HL-60/S4 treated with retinoic acid at 250 ng/mL for 4 days and 3 days (cell line): ENCODE results near the gene UBALD2.

Source experiments
- in situ Hi-C: fragments of 300-500 bp; cut with MboI; formaldehyde crosslinking; loops from 2 replicates; pipeline ENCODE4 v1.7.0; 2022; ENCODE audit warnings: low sequenced_read_pairs

Gene UBALD2

GRCh38 chr17:76262732-76263344 is 2.3 kb upstream of the UBALD2 start:
- in situ Hi-C loops, result loop anchor here (10.0 kb wide), 2 partner anchors 48 to 118 kb away; partner anchors contain the start of gene FOXJ1

GRCh38 chr17:76263896-76264295 is 1.3 kb upstream of the UBALD2 start:
- in situ Hi-C loops, result loop anchor here (10.0 kb wide), 2 partner anchors 49 to 119 kb away; partner anchors contain the start of gene FOXJ1

DNA sequence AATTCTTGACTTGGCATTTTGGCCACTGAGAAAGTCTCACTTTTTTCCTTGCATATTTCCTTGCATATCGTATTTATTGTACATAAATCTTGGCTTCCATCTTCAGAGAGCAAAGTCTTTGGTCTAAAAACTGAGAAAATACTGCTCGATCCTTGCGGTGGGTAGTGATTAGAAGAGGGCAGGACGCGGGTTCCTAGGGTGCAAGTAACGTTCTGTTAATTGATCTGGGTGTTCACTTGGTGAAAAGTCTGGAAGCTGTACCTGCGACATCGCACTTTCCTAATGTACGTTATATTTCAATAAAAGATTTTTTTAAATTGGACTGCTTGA is 758 bp upstream of the UBALD2 start:
- in situ Hi-C loops, result loop anchor here (10.0 kb wide), 2 partner anchors 50 to 120 kb away; partner anchors contain the start of gene FOXJ1

GRCh38 chr17:76265624-76266243 is 586 bp downstream of the UBALD2 start:
- in situ Hi-C loops, result loop anchor here (10.0 kb wide), 2 partner anchors 51 to 121 kb away; partner anchors contain the start of gene FOXJ1

- in situ Hi-C loops, result loop anchor here (10.0 kb wide), 2 partner anchors 52 to 122 kb away; partner anchors contain the start of gene FOXJ1
Observed at GRCh38 chr17:76266244-76266938, 1.2 kb downstream of the UBALD2 start.

DNA sequence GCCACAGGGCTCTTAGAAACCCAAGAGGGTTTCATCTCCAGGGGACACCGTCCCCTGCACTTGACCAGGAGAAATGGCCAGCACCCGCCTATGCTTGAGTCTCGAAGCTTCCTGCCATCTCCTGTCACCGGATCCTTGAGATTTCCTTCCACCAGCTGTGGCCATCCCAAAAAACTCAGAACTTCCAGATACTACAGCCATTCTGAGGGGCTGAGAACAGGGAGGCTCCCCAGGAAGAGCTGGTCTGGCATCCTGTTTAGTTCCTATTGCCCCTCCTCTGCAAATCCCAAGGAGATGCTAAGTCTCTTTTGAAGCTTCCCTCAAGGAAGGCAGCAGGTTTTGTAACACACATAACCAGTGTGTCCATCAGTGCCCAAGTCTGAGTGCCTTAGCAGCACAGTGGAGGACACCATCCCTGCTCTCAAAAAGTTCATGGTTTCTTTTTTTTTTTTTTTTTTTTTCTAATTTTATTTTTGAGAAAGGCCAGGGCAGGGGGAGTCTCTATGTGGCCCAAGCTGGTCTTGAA is 2.0 kb downstream of the UBALD2 start:
- in situ Hi-C loops, result loop anchor here (10.0 kb wide), 2 partner anchors 52 to 122 kb away; partner anchors contain the start of gene FOXJ1

DNA sequence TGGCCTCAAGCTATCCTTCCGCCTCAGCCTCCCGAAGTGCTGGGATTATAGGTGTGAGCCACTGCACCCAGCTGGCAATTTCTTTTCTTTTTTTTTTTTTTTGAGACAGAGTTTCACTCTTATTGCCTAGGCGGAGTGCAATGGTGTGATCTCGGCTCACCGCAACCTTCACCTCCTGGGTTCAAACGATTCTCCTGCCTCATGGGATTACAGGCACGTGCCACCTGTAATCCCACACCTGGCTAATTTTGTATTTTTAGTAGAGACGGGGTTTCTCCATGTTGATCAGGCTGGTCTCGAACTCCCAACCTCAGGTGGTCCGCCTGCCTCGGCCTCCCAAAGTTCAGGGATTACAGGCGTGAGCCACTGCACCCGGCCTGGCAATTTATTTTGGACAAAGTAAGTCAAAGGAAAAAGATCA is 2.4 kb downstream of the UBALD2 start:
- in situ Hi-C loops, result loop anchor here (10.0 kb wide), 2 partner anchors 53 to 123 kb away; partner anchors contain the start of gene FOXJ1

DNA sequence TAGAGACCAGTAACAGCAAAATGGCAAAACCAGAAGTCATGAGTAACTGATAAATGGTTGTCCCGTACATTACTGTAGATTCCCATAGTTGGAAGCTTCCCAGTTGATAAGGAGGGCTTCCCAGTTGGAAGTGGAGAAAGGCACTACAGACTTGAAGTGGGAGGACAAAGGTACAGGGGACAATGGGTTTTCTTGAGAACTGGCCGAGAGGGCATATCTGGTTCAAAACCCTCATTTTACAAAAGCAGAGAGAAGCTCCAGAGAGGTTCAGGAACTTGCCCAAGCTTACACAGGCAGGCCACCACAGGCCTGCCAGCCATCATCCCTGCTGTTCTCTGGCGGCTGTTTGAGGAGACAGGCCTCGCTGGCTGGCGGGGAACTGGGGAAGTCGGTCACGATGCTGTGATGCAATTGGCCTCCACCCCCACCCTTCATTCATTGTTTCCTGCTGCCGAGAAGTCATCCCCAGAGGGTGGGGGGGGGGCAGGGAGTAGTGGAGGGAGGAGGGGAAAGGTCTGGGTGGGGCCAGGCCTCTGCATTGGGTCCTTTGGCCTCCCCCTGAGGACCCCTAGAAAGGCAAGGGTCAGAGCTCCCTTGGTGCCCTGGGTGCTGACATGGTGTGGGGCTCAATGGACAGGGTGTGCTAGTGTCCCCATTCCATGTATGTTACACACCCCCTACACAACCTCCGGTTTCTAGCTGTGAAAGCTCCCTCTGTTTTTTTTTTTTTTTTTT is 3.0 kb downstream of the UBALD2 start:
- in situ Hi-C loops, result loop anchor here (10.0 kb wide), 2 partner anchors 53 to 123 kb away; partner anchors contain the start of gene FOXJ1

- in situ Hi-C loops, result loop anchor here (10.0 kb wide), 2 partner anchors 54 to 124 kb away; partner anchors contain the start of gene FOXJ1
Observed at GRCh38 chr17:76268991-76269981, 4.1 kb downstream of the UBALD2 start.

- in situ Hi-C loops, result no loop called here
Observed at GRCh38 chr17:76270127-76270592, 5.0 kb downstream of the UBALD2 start.

- in situ Hi-C loops, result no loop called here
Observed at GRCh38 chr17:76270770-76271668, 5.9 kb downstream of the UBALD2 start.

GRCh38 chr17:76271669-76272540 is 6.8 kb downstream of the UBALD2 start:
- in situ Hi-C loops, result no loop called here

DNA sequence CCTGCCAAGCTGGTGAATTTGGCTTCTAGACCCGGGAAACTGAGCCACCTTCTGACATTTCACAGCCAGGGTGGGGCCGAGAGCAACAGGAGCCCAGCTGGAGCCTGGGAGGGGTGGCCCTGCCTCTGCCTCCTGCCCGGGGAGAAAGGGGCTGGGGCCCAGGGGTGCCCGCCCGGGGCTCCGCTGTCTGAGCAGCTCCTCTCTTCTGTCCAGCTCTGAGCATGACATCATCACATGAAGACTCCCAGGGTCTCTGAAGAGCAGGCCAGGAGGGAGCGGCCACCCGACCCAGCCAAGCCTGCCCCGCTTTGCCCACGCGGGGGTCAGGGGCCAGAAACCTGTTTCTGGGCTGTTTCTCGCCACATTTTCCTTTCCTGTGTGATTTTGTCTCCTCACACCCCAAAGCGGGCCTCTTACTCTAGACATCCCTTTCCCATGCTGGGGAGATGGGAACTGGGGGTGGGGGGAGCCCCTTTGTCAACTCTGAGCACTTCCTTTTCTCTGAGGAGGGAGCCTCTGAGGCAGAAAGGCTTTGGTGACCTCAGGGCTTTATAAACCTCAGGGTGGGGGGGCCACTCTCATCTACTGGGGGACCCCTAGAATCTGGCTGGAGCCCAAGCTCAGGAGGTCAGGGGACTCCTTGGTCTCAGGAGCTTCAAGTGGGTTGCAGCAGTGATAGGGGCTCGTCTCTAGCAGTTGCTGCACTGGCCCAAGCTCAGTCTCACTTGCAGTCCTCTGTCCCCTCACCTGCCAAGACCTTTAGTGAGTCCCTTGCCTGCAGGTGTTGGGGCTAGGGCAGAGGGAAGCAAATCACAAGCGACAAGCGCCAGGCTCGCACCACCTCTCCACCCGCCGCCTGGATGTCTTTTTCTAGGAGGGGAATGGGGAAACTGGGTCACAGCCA is 7.6 kb downstream of the UBALD2 start:
- in situ Hi-C loops, result no loop called here

- in situ Hi-C loops, result no loop called here
Observed at GRCh38 chr17:76273445-76274111, 8.4 kb downstream of the UBALD2 start.

DNA sequence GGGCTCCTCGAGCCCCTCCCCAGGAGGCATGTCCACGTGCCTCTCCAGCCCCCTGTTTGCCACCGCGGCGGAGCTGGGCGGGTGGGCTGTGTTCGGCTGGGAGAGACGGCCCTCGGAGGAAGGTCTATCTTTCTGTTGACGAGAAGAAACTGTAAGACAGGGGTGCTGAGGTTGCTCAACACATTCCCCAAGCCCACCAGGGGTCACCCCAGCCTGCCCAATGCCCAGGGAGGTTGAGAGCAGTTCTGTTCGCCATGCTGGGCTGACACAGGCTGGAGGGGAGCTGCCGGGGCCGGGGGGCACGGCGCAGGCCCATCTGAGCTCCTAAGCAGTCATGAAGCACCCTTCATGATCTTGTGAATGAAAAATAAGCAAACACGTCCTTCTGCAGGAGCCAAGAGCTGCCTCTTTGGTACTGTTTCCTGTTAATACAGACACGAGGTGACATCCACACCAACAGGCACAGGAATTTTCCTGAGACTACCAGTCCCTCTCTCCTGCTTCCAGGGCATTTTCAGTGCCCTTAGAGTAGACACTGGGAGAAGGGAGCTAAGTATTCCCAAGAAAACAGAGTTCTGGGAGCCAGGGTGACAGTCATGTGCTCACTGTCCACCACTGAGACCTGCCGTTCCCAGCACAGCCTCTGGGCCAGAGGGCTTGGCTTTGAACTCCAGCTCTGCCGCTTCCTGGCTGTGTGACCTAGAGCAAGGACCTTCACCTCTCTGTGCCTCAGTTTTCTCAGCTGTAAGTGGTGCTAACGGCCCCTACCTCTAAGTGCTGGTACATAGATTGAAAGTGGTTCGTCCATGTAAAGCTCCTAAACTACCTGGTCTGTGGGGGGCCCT is 9.2 kb downstream of the UBALD2 start:
- in situ Hi-C loops, result no loop called here
